ENCODE data around the gene SETDB2. TPM values are rescaled to one million over a fixed set of nuclear protein-coding genes. Genes with fewer than 3 reads are reported as not detected.

SETDB2 gene
- total RNA-seq (2012; rRNA removed) (5.7 and 8.6 TPM in 2 replicates), polyA plus RNA-seq (2012; rRNA removed) (2.9 and 4.3 TPM in 2 replicates), Bru-seq, nascent RNA (percentile 80 among the genes with signal in this experiment), BruChase-seq, experiment 1, labeled RNA remaining after a 6-hour chase (percentile 77 among the genes with signal in this experiment), BruChase-seq, experiment 2, labeled RNA remaining after a 2-hour chase (percentile 80 among the genes with signal in this experiment)
- 0.33 and 0.35 TPM in 2 replicates for polyA plus RNA-seq (2012; cell fraction: cytosol; rRNA removed)
- polyA plus RNA-seq (2012; cell fraction: nucleus; rRNA removed; ENCODE audit: low replicate concordance), result 1.1 and 6.2 TPM in 2 replicates
- long read RNA-seq, partial matches to known transcripts, result 2 of 31 reads
- long read RNA-seq, other reads (novel, unspliced or antisense), result 27 of 31 reads

DNA sequence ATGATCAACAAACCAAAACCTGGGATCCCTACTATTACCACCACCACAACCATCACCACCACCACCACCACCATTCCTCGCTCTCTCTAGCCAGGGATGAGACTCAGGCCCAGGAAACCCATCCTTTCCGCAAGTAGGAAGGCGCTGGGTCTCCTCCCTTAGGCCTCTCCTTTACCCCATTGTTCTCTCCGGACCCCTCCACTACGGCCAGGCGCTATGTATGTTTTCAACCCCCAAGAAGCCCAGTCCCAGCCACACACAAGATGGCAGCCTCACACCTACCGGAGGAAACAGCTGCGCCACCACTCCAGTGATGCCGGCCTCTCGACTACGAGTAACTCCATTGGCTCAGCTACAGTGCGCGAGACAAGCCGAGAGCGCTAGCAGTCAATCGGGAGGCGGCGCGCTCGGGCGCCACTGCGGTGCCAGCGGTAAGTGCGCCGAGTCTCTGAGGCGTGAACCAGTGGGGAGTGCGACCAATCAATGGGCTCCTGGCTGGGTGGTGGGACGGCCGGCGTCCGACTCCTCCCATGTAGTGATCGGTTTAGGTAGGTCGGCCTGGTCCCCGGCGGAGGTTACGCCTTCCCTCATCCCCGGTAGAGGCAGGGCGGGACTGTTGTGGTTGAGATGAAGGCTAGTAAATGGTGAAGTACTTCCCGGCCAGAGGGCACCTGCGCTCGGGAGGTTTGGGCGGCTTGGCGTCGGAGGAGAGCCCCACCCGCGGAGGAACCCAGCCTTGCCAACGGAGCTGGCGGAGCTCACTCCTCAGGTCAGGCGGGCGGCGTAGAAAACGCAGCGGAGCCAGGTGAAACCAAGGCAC lies at the start of gene SETDB2, which contains the start of gene CAB39L:
Gene SETDB2 (plus strand): TSS at position 571 of the 820 bp plus-strand sequence. CDS start 7,620 bp downstream, outside the sequence.
Gene CAB39L (minus strand): TSS at position 361 of the 820 bp plus-strand sequence. CDS start 61,154 bp downstream, outside the sequence.
- H3K18ac ChIP-seq (ENCODE audit: low read depth, low read length), result peak within 1 kb of the TSS; percentile 76
- intact Hi-C loops (cut with micrococcal nuclease), result loop anchor here (1.0 to 2.0 kb wide), 5 partner anchors 51 to 163 kb away; partner anchors contain the start of gene PHF11
- peak within 1 kb of the TSS; percentile 66 for H3K4me3 ChIP-seq (ENCODE audit: insufficient read depth, low read depth, low read length)
- BruUV-seq (replicated peaks), result no TSS peak
- peak within 1 kb of the TSS; percentile 77 to 99 for H4K8ac ChIP-seq (ENCODE audit: low read depth in 2 of 2, low read length in 2 of 2)
- 0 out of 2 replicates have a peak, but pooled peaks cover 4% of the 10 kb centered on the region for H3K9me1 ChIP-seq (ENCODE audit: insufficient read depth, low read length)
- H4K91ac ChIP-seq (ENCODE audit: insufficient read depth, low read depth, low read length), result peak within 1 kb of the TSS; percentile 98
- peak within 1 kb of the TSS; percentile 100 for H3K14ac ChIP-seq (replicated peaks; ENCODE audit: low read depth, low read length)
- peak within 1 kb of the TSS; percentile 86 for H4K5ac ChIP-seq (ENCODE audit: low read depth, low read length)
- 1% methylated on average over 20 of the region's 53 CpGs; no CpG with 5 or more reads in 1 of the 2 experiments for WGBS, 2 experiments (ENCODE audit: extremely low coverage in 2 of 2, insufficient read length in 1 of 2)
- peak within 1 kb of the TSS; percentile 95 for H2AK5ac ChIP-seq (ENCODE audit: low read depth, low read length)
- H3K4me2 ChIP-seq (ENCODE audit: low read depth, low read length), result peak within 1 kb of the TSS; percentile 89
- H3K4me1 ChIP-seq (ENCODE audit: control insufficient read depth, insufficient read depth, low read length), result no peaks in the 10 kb centered on the region
- H3K56ac ChIP-seq (ENCODE audit: extremely low read depth, insufficient read depth, low read length), result peak within 1 kb of the TSS; percentile 93
- peak within 1 kb of the TSS; percentile 99 for H2BK5ac ChIP-seq (ENCODE audit: low read depth, low read length, poor library complexity, severe bottlenecking)
- H2BK20ac ChIP-seq (ENCODE audit: low read depth, low read length), result peak within 1 kb of the TSS; percentile 90
- no peaks in the 10 kb centered on the region for H3K27me3 ChIP-seq (ENCODE audit: control insufficient read depth, insufficient read depth, low read length)
- dilution Hi-C loops (cut with HindIII; ENCODE audit: low sequenced_read_pairs, unreplicated experiment), result no loop called here
- peaks cover 25 to 41% of the 10 kb centered on the region in 2 experiments for H3K79me1 ChIP-seq (ENCODE audit: low read depth in 1 of 2, low read length in 2 of 2)
- H4K20me1 ChIP-seq (ENCODE audit: insufficient read depth, low read length), result no peaks in the 10 kb centered on the region
- H2BK120ac ChIP-seq (ENCODE audit: low read depth, low read length), result peak within 1 kb of the TSS; percentile 93
- H2AFZ ChIP-seq (replicated peaks; ENCODE audit: low read length, poor library complexity), result peak within 1 kb of the TSS; percentile 95
- ChIA-PET CTCF (interaction anchor here (0.5 to 1.3 kb wide), 5 partner anchors 9 to 165 kb away, joined by 3 to 5 read pairs (median 3); no protein-coding TSS in a partner anchor), POLR2A (ENCODE audit: unreplicated experiment) (interaction anchor here (0.6 to 0.7 kb wide), 2 partner anchors 53 to 103 kb away, joined by 3 read pairs; no protein-coding TSS in a partner anchor)
- ATAC-seq (ENCODE audit: low read depth), result peak; percentile 97
- DNase-seq, result peak; percentile 99
- in situ Hi-C loops (cut with MboI; ENCODE audit: low sequenced_read_pairs), result loop anchor here (5.0 kb wide), 1 partner anchor 137 kb away; no protein-coding TSS in a partner anchor
- peak within 1 kb of the TSS; percentile 98 for H2AK9ac ChIP-seq (replicated peaks; ENCODE audit: low read depth, low read length, poor library complexity)
- no peaks in the 10 kb centered on the region for H3K9me3 ChIP-seq (ENCODE audit: control insufficient read depth, insufficient read depth, low read length)
- H3K9ac ChIP-seq (ENCODE audit: low read depth, low read length), result peak within 1 kb of the TSS; percentile 86
- peak within 1 kb of the TSS; percentile 99 for H3K4ac ChIP-seq (ENCODE audit: low read depth, low read length)
- peaks cover 2% of the 10 kb centered on the region; the same call in 1 of the 2 replicates for H3K36me3 ChIP-seq (ENCODE audit: control insufficient read depth, insufficient read depth, low read length)
- H3K23ac ChIP-seq (ENCODE audit: low read depth, low read length), result peak within 1 kb of the TSS; percentile 100
- peak within 1 kb of the TSS; percentile 93 for H3K27ac ChIP-seq (ENCODE audit: insufficient read depth, low read length)
- H2BK15ac ChIP-seq (ENCODE audit: low read depth, low read length), result peak within 1 kb of the TSS; percentile 76; the same call in 2 of the 3 replicates
- TF ChIP-seq RFX5 (IDR thresholded peaks at IDR 0.05; ENCODE audit: low read depth, low read length) (no peak), NFE2L2 (IDR thresholded peaks at IDR 0.05; ENCODE audit: low read depth, low read length) (no peak), SMC3 (IDR thresholded peaks at IDR 0.05; ENCODE audit: low read depth, low read length) (no peak), POLR2A (IDR thresholded peaks at IDR 0.05; ENCODE audit: low read depth, low read length) (peak; percentile 85), MAZ (IDR thresholded peaks at IDR 0.05; ENCODE audit: borderline replicate concordance, low read depth, low read length) (peak; percentile 17; the same call in 1 of the 2 replicates), MAFK (IDR thresholded peaks at IDR 0.05; ENCODE audit: low read depth, low read length) (no peak), MXI1 (IDR thresholded peaks at IDR 0.05; ENCODE audit: borderline replicate concordance, low read depth, low read length) (peak; percentile 27; the same call in 1 of the 2 replicates), USF2 (IDR thresholded peaks at IDR 0.05; ENCODE audit: low read depth, low read length) (no peak)
- TF ChIP-seq, protein P1, sequence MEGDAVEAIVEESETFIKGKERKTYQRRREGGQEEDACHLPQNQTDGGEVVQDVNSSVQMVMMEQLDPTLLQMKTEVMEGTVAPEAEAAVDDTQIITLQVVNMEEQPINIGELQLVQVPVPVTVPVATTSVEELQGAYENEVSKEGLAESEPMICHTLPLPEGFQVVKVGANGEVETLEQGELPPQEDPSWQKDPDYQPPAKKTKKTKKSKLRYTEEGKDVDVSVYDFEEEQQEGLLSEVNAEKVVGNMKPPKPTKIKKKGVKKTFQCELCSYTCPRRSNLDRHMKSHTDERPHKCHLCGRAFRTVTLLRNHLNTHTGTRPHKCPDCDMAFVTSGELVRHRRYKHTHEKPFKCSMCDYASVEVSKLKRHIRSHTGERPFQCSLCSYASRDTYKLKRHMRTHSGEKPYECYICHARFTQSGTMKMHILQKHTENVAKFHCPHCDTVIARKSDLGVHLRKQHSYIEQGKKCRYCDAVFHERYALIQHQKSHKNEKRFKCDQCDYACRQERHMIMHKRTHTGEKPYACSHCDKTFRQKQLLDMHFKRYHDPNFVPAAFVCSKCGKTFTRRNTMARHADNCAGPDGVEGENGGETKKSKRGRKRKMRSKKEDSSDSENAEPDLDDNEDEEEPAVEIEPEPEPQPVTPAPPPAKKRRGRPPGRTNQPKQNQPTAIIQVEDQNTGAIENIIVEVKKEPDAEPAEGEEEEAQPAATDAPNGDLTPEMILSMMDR (conservative IDR thresholded peaks at IDR 0.05; ENCODE audit: low read depth, low read length), result peak; percentile 48
- TF ChIP-seq, protein P2, sequence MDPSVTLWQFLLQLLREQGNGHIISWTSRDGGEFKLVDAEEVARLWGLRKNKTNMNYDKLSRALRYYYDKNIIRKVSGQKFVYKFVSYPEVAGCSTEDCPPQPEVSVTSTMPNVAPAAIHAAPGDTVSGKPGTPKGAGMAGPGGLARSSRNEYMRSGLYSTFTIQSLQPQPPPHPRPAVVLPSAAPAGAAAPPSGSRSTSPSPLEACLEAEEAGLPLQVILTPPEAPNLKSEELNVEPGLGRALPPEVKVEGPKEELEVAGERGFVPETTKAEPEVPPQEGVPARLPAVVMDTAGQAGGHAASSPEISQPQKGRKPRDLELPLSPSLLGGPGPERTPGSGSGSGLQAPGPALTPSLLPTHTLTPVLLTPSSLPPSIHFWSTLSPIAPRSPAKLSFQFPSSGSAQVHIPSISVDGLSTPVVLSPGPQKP (IDR thresholded peaks at IDR 0.05; ENCODE audit: borderline replicate concordance, low read depth, low read length), result no peak

All from IMR-90 (cell line).